ENCODE results near the gene YIF1A.

DNA sequence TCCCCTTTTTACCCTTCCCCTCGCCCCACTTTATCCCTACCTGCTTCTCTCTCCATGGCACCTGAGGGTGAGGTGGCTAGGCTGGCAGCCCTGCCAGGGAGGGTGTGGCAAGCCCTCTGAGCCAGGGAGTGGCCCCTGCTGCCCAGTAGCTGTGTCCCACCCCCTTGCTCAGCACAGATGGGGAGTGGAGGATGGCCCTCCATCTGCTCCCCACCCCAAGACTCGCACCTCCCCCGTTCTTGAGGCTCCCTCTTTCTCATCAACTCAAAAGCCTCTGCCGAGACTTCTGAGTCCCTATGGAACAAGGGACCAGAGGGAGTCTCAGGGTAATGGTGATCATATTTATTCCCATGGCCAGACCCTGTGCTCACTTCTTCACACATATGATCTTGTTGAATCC is 4.4 kb upstream of the YIF1A start:
- TF ChIP-seq TAF1 (conservative IDR thresholded peaks at IDR 0.05) (no peak), GABPA (IDR thresholded peaks at IDR 0.05 in 1 of 2, conservative IDR thresholded peaks at IDR 0.05 in 1 of 2) (no peak), JUND (IDR thresholded peaks at IDR 0.05) (no peak), RAD21 (IDR thresholded peaks at IDR 0.05) (no peak), FOXA1 (IDR thresholded peaks at IDR 0.05) (no peak)
- TF ChIP-seq, protein P1, sequence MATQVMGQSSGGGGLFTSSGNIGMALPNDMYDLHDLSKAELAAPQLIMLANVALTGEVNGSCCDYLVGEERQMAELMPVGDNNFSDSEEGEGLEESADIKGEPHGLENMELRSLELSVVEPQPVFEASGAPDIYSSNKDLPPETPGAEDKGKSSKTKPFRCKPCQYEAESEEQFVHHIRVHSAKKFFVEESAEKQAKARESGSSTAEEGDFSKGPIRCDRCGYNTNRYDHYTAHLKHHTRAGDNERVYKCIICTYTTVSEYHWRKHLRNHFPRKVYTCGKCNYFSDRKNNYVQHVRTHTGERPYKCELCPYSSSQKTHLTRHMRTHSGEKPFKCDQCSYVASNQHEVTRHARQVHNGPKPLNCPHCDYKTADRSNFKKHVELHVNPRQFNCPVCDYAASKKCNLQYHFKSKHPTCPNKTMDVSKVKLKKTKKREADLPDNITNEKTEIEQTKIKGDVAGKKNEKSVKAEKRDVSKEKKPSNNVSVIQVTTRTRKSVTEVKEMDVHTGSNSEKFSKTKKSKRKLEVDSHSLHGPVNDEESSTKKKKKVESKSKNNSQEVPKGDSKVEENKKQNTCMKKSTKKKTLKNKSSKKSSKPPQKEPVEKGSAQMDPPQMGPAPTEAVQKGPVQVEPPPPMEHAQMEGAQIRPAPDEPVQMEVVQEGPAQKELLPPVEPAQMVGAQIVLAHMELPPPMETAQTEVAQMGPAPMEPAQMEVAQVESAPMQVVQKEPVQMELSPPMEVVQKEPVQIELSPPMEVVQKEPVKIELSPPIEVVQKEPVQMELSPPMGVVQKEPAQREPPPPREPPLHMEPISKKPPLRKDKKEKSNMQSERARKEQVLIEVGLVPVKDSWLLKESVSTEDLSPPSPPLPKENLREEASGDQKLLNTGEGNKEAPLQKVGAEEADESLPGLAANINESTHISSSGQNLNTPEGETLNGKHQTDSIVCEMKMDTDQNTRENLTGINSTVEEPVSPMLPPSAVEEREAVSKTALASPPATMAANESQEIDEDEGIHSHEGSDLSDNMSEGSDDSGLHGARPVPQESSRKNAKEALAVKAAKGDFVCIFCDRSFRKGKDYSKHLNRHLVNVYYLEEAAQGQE (IDR thresholded peaks at IDR 0.05), result no peak
- TF ChIP-seq, protein P2, sequence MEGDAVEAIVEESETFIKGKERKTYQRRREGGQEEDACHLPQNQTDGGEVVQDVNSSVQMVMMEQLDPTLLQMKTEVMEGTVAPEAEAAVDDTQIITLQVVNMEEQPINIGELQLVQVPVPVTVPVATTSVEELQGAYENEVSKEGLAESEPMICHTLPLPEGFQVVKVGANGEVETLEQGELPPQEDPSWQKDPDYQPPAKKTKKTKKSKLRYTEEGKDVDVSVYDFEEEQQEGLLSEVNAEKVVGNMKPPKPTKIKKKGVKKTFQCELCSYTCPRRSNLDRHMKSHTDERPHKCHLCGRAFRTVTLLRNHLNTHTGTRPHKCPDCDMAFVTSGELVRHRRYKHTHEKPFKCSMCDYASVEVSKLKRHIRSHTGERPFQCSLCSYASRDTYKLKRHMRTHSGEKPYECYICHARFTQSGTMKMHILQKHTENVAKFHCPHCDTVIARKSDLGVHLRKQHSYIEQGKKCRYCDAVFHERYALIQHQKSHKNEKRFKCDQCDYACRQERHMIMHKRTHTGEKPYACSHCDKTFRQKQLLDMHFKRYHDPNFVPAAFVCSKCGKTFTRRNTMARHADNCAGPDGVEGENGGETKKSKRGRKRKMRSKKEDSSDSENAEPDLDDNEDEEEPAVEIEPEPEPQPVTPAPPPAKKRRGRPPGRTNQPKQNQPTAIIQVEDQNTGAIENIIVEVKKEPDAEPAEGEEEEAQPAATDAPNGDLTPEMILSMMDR (IDR thresholded peaks at IDR 0.05; ENCODE audit: low read depth, low read length, missing input control), result no peak
